T-helper 1 cell treated with Interleukin-12 subunit alpha and Interleukin-12 subunit beta and Interleukin-4 antibody, amounts not matched to agents 30 μg/mL and 1 μg/mL, for 36 hours (primary cell): Measurements from ENCODE around the gene ANP32B.

ENCODE experiments used
- H3K27ac Mint-ChIP-seq: one replicate; pipeline ENCODE4 v1.8.0; 2021; ENCODE audit warnings: mild to moderate bottlenecking, mixed read lengths
- H3K27me3 Mint-ChIP-seq: one replicate; pipeline ENCODE4 v1.8.0; 2021; ENCODE audit warnings: low read depth, mixed read lengths
- H3K36me3 Mint-ChIP-seq: one replicate; pipeline ENCODE4 v1.8.0; 2021; ENCODE audit warnings: low read depth, mixed read lengths
- H3K4me1 Mint-ChIP-seq: one replicate; pipeline ENCODE4 v1.8.0; 2021; ENCODE audit warnings: low read depth, mixed read lengths
- H3K4me3 Mint-ChIP-seq: one replicate; pipeline ENCODE4 v1.8.0; 2021; ENCODE audit warnings: mild to moderate bottlenecking, moderate library complexity, mixed read lengths
- H3K9me3 Mint-ChIP-seq: one replicate; pipeline ENCODE4 v1.8.0; 2021; ENCODE audit warnings: mixed read lengths

ANP32B gene

DNA sequence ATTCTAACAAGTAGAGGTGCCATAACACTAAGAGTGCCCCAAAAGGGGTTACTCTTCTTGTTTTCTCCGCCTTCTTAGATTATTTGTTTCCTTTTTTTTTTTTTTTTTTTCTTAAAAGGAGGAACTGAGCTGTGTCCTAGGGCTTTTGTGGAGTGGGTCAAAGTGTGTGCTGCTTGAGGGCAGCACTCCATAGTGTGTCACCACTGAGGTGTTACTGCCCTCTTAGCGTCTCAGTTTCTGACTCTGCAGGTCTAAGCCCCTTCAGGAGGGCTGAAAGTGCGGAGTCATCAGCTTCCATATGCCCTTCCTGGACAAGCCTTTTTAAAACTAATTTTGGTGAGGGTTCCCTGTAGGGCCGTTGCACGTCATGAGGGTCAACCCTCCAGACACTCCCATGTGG, 60.8 kb downstream of the ANP32B start:
- Mint-ChIP-seq H3K27me3 (peaks cover 10% of the 10 kb centered on the region), H3K9me3 (peaks cover 5% of the 10 kb centered on the region), H3K36me3 (peaks cover 8% of the 10 kb centered on the region), H3K4me3 (no peak overlapping the region), H3K27ac (no peak overlapping the region), H3K4me1 (peaks cover 21% of the 10 kb centered on the region)

DNA sequence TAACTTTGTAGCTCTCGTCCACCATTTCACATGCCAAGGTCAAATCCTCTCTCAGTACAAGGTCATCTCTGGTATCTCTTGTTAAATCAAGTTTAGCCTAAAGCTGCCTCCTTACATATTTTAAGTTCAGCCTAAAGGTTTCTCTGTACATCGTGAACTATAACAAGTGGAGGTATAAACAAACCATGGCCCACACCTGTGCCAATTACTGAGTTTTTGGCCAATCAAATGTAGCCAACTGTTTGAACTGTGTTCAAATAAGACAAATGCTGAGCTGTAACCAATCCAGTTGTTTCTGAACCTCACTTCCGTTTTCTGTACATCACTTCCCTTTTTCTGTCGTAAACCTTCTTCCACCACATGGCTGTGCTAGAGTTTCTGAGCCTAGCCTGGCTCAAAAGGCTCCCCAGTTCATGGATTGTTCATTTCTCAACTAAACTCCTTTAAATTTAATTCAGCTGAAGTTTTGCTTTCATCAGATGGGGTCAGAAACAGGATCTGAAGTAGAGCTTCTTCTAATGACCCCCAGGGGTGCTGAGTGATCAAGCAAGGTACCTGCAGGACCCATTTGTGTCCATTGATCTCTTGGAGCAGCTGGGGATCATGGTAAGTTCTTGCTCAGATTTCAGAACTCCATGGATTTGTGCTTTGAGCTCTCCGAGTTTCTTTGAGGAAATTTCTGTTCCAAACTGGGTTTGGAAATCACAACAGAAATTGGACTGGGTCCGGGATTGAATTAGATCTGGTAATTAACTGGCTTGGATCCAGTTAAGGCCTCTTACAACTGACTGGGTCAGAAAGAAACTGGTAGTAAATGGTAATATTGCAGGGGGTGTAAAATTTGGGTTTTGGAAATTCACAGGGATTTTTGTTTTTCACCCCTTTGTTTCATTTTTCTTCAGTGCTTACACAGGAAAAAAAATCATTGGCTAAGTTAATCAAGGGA, 62.4 kb downstream of the ANP32B start:
- H3K27me3 Mint-ChIP-seq, result no peaks in the 10 kb centered on the region

DNA sequence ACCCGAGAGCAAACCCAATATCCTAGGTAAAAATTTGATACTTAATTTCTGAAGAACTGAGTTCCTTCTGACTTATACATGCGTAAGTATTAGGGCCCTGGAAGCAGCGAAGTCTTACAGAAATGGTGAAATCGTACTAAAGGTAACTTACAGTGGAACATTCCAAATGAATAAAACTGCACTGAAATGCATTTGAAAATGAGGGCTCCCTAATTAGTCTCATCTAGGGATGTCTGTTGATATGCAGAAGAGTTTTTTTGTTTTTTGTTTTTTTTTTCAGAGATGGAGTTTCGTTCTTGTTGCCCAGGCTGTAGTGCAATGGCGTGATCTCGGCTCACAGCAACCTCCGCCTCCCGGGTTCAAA, 63.0 kb downstream of the ANP32B start:
- peaks cover 13% of the 10 kb centered on the region for H3K36me3 Mint-ChIP-seq
- peak overlapping the region; percentile 82 for H3K4me3 Mint-ChIP-seq
- no peaks in the 10 kb centered on the region for H3K27me3 Mint-ChIP-seq
- peaks cover 5% of the 10 kb centered on the region for H3K9me3 Mint-ChIP-seq
- peaks cover 26% of the 10 kb centered on the region for H3K4me1 Mint-ChIP-seq
- H3K27ac Mint-ChIP-seq, result peak overlapping the region; percentile 80

More for the DNA sequence above, 62.4 kb downstream of the ANP32B start:
- Mint-ChIP-seq H3K27ac (peak overlapping the region; percentile 80), H3K4me1 (peaks cover 26% of the 10 kb centered on the region), H3K4me3 (peak overlapping the region; percentile 82), H3K9me3 (peaks cover 5% of the 10 kb centered on the region), H3K36me3 (peaks cover 10% of the 10 kb centered on the region)

DNA sequence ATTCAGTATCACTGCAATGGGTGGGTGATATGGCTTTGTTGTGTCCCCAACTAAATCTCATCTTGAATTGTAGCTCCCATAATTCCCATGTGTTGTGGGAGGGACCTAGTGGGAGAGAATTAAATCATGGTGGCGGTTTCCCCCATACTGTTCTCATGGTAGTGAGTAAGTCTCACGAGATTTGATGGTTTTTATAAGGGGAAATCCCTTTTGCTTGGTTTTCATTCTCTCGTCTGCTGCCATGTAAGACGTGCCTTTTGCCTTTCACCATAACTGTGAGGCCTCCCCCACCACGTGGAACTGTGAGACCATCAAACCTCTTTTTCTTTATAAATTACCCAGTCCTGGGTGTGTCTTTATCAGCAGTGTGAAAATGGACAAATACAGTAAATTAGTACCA, 63.9 kb downstream of the ANP32B start:
- H3K36me3 Mint-ChIP-seq, result peaks cover 13% of the 10 kb centered on the region
- H3K9me3 Mint-ChIP-seq, result peaks cover 5% of the 10 kb centered on the region
- peak overlapping the region; percentile 36 for H3K4me3 Mint-ChIP-seq
- no peaks in the 10 kb centered on the region for H3K27me3 Mint-ChIP-seq
- H3K4me1 Mint-ChIP-seq, result peaks cover 27% of the 10 kb centered on the region
- H3K27ac Mint-ChIP-seq, result peak overlapping the region; percentile 34

DNA sequence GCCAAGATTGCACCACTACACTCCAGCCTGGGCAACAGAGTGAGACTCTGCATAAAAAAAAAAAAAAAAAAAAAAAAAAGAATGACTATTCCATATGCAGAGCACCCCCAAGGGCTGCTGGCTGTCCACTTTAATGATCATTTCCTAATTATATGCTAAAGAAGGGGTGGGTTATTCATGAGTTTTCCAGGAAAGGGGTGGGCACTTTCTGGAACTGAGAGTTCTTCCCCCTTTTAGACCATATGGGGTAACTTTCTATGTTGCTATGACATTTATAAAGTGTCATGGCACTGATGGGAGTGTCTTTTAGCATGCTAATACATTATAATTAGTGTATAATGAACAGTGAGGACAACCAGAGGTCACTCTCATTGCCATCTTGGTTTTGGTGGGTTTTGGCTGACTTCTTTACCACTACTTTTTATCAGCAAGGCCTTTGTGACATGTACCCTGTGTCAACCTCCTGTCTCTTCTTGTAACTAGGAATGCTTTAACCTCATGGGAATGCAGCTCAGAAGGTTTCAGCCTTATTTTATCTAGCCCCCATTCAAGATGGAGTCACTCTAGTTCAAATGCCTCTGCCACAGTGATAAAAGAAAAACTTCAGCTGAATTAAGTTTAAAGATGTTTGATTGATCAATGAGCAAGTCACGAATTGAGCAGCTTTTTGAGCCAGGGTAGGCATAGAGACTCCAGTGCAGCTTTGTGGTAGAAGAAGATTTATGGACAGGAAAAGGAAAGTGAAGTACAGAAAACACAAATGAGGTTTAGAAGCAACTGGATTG, 66.3 kb downstream of the ANP32B start:
- Mint-ChIP-seq H3K9me3 (peaks cover 5% of the 10 kb centered on the region), H3K4me1 (peaks cover 33% of the 10 kb centered on the region), H3K27ac (no peak overlapping the region), H3K4me3 (no peak overlapping the region), H3K27me3 (no peaks in the 10 kb centered on the region), H3K36me3 (peaks cover 14% of the 10 kb centered on the region)

DNA sequence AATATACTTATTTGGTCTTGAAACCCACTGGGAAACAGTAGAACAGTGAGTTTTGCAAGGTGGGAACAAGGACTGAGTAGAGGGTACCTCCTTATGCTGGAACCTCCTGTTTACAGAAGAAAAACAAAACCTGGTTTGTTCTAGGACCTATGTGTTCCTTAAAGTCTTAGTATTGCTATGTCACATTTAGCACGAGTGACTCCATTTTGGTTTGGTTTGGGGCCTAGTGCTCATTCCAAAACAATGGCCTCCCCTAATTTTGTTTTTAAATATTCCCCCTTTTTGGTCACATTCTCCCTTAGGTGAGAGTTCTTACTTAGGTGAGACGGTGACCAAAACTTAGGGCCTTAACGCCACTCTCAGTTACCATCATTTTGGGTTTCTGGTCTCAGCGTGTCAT, 67.2 kb downstream of the ANP32B start:
- Mint-ChIP-seq H3K36me3 (peaks cover 10% of the 10 kb centered on the region), H3K27me3 (no peaks in the 10 kb centered on the region), H3K27ac (no peak overlapping the region), H3K9me3 (peaks cover under 1% of the 10 kb centered on the region), H3K4me1 (peaks cover 34% of the 10 kb centered on the region), H3K4me3 (no peak overlapping the region)

DNA sequence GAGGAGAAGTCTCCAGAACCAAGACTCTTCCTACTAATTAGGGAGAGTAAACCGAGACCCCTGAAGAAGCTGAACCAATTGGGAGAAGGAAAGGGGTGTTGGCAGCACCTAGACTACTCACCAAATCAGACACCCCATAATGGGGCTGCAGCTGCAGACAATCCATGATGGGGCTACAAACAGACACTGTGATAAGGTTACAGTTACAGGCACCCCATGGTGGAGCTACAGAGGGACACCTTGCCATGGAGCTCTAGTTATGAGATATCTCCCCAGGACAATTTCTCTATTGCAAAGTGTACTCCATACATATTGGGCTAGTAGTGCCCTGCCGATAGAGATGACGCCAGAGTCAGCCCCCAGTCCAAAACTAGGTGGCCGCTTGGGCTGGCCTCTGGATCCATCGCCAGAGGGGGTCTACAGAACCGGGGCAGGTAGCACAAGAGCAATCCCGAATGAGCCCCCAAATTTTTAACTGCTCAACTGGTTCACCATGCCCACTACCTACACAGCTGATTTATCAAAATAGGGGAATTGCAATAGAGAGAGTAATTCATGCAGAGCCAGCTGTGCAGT, 71.3 kb downstream of the ANP32B start:
- peaks cover 6% of the 10 kb centered on the region for H3K36me3 Mint-ChIP-seq
- no peaks in the 10 kb centered on the region for H3K27me3 Mint-ChIP-seq
- H3K4me1 Mint-ChIP-seq, result peaks cover 33% of the 10 kb centered on the region
- no peak overlapping the region for H3K4me3 Mint-ChIP-seq
- no peaks in the 10 kb centered on the region for H3K9me3 Mint-ChIP-seq
- H3K27ac Mint-ChIP-seq, result peak overlapping the region; percentile 39

DNA sequence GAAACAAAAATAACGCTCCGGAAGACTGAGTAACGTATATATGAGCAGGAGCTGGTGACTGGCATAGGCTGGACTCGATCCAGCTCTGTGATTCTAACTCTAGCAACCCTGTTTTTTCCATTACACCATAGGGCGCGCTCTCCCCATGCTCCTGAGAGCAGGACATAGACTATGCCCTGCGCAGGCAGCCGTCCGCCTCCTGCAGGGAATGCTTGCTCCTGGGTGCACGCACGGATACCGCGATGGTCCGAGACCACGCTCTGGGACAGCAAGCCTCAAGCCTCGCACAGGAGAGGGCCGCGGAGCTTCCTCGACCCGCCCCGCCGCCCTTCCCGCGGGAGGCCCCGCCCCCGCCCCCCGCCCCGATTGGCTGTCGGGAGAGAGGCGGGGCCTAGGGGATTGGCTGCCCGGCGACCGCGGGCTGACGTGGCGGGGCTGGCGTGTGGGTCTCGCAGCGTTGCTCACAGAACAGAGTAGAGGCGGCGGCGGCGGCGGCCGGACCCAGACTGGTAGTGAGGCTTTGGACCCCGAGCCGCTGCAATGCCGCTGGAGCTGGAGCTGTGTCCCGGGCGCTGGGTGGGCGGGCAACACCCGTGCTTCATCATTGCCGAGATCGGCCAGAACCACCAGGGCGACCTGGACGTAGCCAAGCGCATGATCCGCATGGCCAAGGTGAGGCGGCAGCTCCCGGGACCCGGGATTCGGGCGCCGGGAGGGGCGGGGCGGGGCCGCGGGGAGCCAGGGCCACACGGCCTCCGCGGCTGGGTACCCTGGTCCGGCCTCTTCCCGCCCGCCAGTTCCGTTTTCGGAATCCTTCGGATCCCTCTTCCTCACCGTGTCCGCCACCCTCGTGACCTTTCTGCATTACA, 73.4 kb downstream of the ANP32B start, which contains the start of gene NANS:
Gene NANS, plus strand, starts transcription at position 464 of the 869 bp plus-strand sequence. Its CDS starts 77 bp downstream, at position 541.
- Mint-ChIP-seq H3K4me3 (peak within 1 kb of the TSS; percentile 93), H3K27me3 (no peaks in the 10 kb centered on the region), H3K36me3 (peaks cover 9% of the 10 kb centered on the region), H3K9me3 (no peaks in the 10 kb centered on the region), H3K4me1 (peaks cover 29% of the 10 kb centered on the region), H3K27ac (peak within 1 kb of the TSS; percentile 92)

DNA sequence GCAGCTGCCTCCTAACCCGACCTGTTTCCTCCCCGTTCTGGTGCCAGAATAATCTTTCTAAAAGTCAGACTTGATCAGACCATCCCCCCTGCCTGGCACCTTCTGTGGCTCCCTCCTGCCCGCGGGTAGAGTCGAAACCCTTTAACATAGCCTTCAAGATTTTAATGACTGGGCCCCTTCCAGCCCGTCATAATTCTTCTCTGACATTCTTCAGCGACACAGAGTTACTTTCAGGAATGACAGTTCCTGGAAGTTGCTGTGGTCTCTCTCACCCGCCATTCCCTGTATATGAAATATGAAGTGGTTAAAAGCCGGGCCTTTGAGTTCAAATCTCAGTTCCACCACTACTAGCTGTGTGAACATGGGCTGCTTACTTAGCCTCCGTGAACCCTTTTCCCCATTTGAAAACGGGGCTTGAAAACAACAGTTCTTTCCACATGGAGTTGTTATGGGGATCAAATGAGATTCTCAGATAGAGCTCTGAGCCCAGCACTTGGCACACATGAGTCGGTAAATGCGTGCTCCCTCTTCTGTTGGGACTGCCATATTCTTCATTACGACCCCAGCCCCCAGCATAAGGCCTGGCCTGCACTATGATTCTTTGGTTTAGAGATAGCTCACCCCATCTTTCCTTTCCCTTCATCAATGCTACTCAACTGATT, 74.1 kb downstream of the ANP32B start:
- no peaks in the 10 kb centered on the region for H3K27me3 Mint-ChIP-seq
- peaks cover 11% of the 10 kb centered on the region for H3K36me3 Mint-ChIP-seq
- no peaks in the 10 kb centered on the region for H3K9me3 Mint-ChIP-seq
- peak overlapping the region; percentile 93 for H3K4me3 Mint-ChIP-seq
- peak overlapping the region; percentile 92 for H3K27ac Mint-ChIP-seq
- peaks cover 30% of the 10 kb centered on the region for H3K4me1 Mint-ChIP-seq

DNA sequence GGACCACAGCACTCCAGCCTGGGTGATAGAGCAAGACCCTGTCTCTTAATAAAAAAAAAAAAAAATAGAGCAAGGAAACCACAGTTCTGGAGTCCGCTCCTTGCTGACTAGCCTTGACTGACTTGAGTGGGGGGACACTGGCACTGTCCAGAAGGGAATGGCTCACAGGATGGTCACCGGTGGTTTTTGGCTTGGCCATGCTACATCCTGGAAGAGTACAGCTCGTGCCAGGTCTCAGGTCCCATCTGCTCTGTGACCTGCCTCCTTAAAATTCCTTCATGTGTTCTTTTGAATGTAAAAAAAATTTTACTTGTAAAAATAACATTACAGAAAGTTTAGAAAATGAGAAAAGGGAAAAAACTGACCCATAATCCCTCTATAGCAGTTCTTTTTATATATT, 79.0 kb downstream of the ANP32B start:
- H3K9me3 Mint-ChIP-seq, result no peaks in the 10 kb centered on the region

DNA sequence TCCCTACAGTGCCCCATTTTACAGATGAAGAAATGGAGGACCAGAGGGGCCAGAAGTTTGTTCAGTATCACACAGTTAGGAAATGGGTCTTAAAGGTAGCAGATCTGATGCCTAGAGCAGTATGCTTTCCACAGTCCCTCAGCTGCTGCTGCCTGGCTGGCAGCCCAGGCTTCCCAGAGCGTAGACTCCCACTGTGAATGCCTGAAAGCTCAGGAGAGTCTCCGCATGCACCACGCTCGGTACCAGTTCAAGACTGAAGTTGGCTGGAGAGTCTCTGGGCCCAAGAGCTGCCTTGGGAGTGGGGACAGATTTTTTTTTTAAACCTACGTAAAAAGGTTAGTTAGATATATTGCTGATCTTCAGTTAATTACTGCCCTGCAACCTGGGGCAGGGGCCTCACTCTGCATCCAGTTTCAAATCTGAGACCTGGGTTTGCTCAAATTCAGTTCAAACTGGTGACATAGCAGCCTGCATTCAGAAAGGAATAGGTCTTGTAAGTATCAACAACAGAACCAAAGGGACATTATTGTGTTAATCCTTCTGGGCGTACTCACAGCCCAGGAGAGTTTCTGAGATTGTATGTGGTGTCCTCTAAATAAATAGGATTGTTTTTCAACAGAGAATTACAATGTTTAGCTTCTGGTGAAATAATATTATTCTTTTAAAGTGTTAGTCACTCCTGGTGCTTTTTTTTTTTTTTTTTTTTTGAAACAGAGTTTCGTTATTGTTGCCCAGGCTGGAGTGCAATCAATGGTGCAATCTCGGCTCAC, 81.7 kb downstream of the ANP32B start:
- Mint-ChIP-seq H3K4me3 (no peak overlapping the region), H3K9me3 (no peaks in the 10 kb centered on the region), H3K4me1 (peaks cover 9% of the 10 kb centered on the region), H3K36me3 (peaks cover 31% of the 10 kb centered on the region), H3K27me3 (no peaks in the 10 kb centered on the region), H3K27ac (no peak overlapping the region)

More for the DNA sequence above, 79.0 kb downstream of the ANP32B start:
- Mint-ChIP-seq H3K27ac (no peak overlapping the region), H3K27me3 (no peaks in the 10 kb centered on the region), H3K36me3 (peaks cover 26% of the 10 kb centered on the region), H3K4me3 (no peak overlapping the region), H3K4me1 (peaks cover 17% of the 10 kb centered on the region)
